ENCODE measurements around the gene KLHL29. TPM values are rescaled to one million over a fixed set of nuclear protein-coding genes. Genes with fewer than 3 reads are reported as not detected.

Gene KLHL29
- total RNA-seq, 1 donor from 2014 or later: 5.5 TPM

GRCh38 chr2:23505218-23505983 lies 120.4 kb downstream of the KLHL29 start:
- no peaks in the 10 kb centered on the region for H3K4me1 ChIP-seq (ENCODE audit: insufficient read depth, low read length)
- peaks cover 2% of the 10 kb centered on the region for H3K4me1 Mint-ChIP-seq (ENCODE audit: low read depth, unreplicated experiment)

GRCh38 chr2:23505984-23506380 lies 121.0 kb downstream of the KLHL29 start:
- Histone ChIP-seq H2AFZ (ENCODE audit: low read depth, low read length) (no peak overlapping the region), H3K36me3 (ENCODE audit: insufficient read depth, low read length) (no peaks in the 10 kb centered on the region), H3K9ac (ENCODE audit: low read length) (no peak overlapping the region), H3K27me3 (ENCODE audit: insufficient read depth, low read length) (peaks cover 20% of the 10 kb centered on the region), H3K4me3 (ENCODE audit: insufficient read depth, low read depth, low read length) (no peak overlapping the region), H3K9me3 (ENCODE audit: insufficient read depth, low read depth, low read length) (no peaks in the 10 kb centered on the region), H3K4me2 (ENCODE audit: low read length) (no peak overlapping the region), H3K79me2 (ENCODE audit: insufficient read depth, low read length) (no peaks in the 10 kb centered on the region), H3K27ac (ENCODE audit: low read depth, low read length) (no peak overlapping the region), H3K4me1 (ENCODE audit: insufficient read depth, low read length) (no peaks in the 10 kb centered on the region), H4K20me1 (ENCODE audit: insufficient read depth, low read length) (no peaks in the 10 kb centered on the region)
- Mint-ChIP-seq H3K27me3 (ENCODE audit: low read depth, unreplicated experiment) (peaks cover 94% of the 10 kb centered on the region), H3K4me1 (ENCODE audit: low read depth, unreplicated experiment) (peaks cover 2% of the 10 kb centered on the region), H3K36me3 (ENCODE audit: low read depth, unreplicated experiment) (peaks cover 6% of the 10 kb centered on the region), H3K9me3 (ENCODE audit: unreplicated experiment) (peaks cover 3% of the 10 kb centered on the region), H3K4me3 (ENCODE audit: unreplicated experiment) (no peak overlapping the region), H3K27ac (ENCODE audit: unreplicated experiment) (no peak overlapping the region)
- no peak for TF ChIP-seq CTCF (IDR thresholded peaks at IDR 0.05; ENCODE audit: insufficient read depth, low read depth, low read length)
- TF ChIP-seq EZH2 (IDR thresholded peaks at IDR 0.05; ENCODE audit: insufficient read depth, low read length): no peak
- DNase-seq (ENCODE audit: low read depth) (no peak), FAIRE-seq (no peak)

More at GRCh38 chr2:23505218-23505983, 120.4 kb downstream of the KLHL29 start:
- Mint-ChIP-seq H3K27me3 (ENCODE audit: low read depth, unreplicated experiment) (peaks cover 94% of the 10 kb centered on the region), H3K4me3 (ENCODE audit: unreplicated experiment) (no peak overlapping the region), H3K9me3 (ENCODE audit: unreplicated experiment) (peaks cover 3% of the 10 kb centered on the region), H3K36me3 (ENCODE audit: low read depth, unreplicated experiment) (peaks cover 6% of the 10 kb centered on the region), H3K27ac (ENCODE audit: unreplicated experiment) (no peak overlapping the region)
- Histone ChIP-seq H2AFZ (ENCODE audit: low read depth, low read length) (no peak overlapping the region), H3K4me2 (ENCODE audit: low read length) (no peak overlapping the region), H3K79me2 (ENCODE audit: insufficient read depth, low read length) (no peaks in the 10 kb centered on the region), H4K20me1 (ENCODE audit: insufficient read depth, low read length) (no peaks in the 10 kb centered on the region), H3K27ac (ENCODE audit: low read depth, low read length) (no peak overlapping the region), H3K27me3 (ENCODE audit: insufficient read depth, low read length) (peaks cover 22% of the 10 kb centered on the region), H3K9ac (ENCODE audit: low read length) (no peak overlapping the region), H3K4me3 (ENCODE audit: insufficient read depth, low read depth, low read length) (no peak overlapping the region), H3K36me3 (ENCODE audit: insufficient read depth, low read length) (no peaks in the 10 kb centered on the region), H3K9me3 (ENCODE audit: insufficient read depth, low read depth, low read length) (no peaks in the 10 kb centered on the region)
- FAIRE-seq (no peak), DNase-seq (ENCODE audit: low read depth) (no peak)
- TF ChIP-seq CTCF (IDR thresholded peaks at IDR 0.05; ENCODE audit: insufficient read depth, low read depth, low read length): no peak
- no peak for TF ChIP-seq EZH2 (IDR thresholded peaks at IDR 0.05; ENCODE audit: insufficient read depth, low read length)
